K562 (cell line): ENCODE data around the gene C1orf105. TPM values are rescaled to one million over a fixed set of nuclear protein-coding genes. Genes with fewer than 3 reads are reported as not detected.

Experiments used
- ATAC-seq: fragments of 200-7000 bp; cut with Tn5 transposase; 3 replicates; pipeline ENCODE4 v1.9.1; 2020; ENCODE audit warnings: moderate library complexity
- BruUV-seq: library from RNA; stranded (reverse); fragments of 400-500 nt; replicated peaks from 2 replicates; lab custom pipeline; 2021; lab: Mats Ljungman, UMichigan
- CTCF ChIA-PET: fragments of 300-600 bp; formaldehyde crosslinking; extraction: SDS; loops from one replicate; lab custom pipeline; 2021; ENCODE audit warnings: low intra/inter-chr PET ratio; lab: Yijun Ruan, JAX
- POLR2A ChIA-PET: fragments of 300-600, 350-650 bp; sonication (Branson Sonifier 250); formaldehyde crosslinking; extraction: SDS; loops from one replicate; lab custom pipeline; 2021; ENCODE audit warnings: antibody characterized with exemption, inconsistent platforms; lab: Yijun Ruan, JAX
- DNase-seq, 4 experiments: peaks; one replicate each; pipeline versions ENCODE4 v3.0.0 to v3.0.0-alpha.2; 2011 to 2018; ENCODE audit warnings: low spot score in 3 of 4, mixed read lengths in 3 of 4; ENCODE audit errors: extremely low read depth in 1 of 4
- FAIRE-seq: peaks from 2 replicates; lab custom pipeline; 2011; peaks lifted over from hg19 to GRCh38; lab: Jason Lieb, UNC
- H2AFZ ChIP-seq: 2 replicates; pipeline ENCODE4 v1.6.0; 2011; ENCODE audit warnings: low read depth, low read length, control low read depth, inconsistent platforms
- H3K27ac ChIP-seq: fragments of 200-600 bp; 3 replicates; pipeline ENCODE4 v1.8.0; 2011; ENCODE audit warnings: low read depth, mild to moderate bottlenecking, control low read depth, inconsistent platforms, low read length, moderate library complexity, mixed read lengths; ENCODE audit errors: extremely low read depth
- H3K27me3 ChIP-seq, 2 experiments: fragments of 300-600 bp in 1 of 2; 2 replicates in 1 of 2; 3 replicates in 1 of 2; pipeline versions ENCODE4 v1.6.0 to v1.8.0; 2011; ENCODE audit warnings: inconsistent platforms in 2 of 2, low read length in 2 of 2, mild to moderate bottlenecking in 1 of 2, mixed read lengths in 1 of 2, moderate library complexity in 1 of 2; ENCODE audit not compliant: control insufficient read depth in 2 of 2, insufficient read depth in 2 of 2
- H3K36me3 ChIP-seq: fragments of 300-600 bp; 3 replicates; pipeline ENCODE4 v1.8.0; 2011; ENCODE audit warnings: mild to moderate bottlenecking, low read length, inconsistent platforms; ENCODE audit not compliant: control insufficient read depth, insufficient read depth
- H3K4me1 ChIP-seq, 2 experiments: fragments of 200-600 bp in 1 of 2; replicated peaks in 1 of 2; 2 replicates in 1 of 2; 3 replicates in 1 of 2; pipeline versions ENCODE4 v1.5.1 to v1.8.0; 2011; ENCODE audit warnings: inconsistent platforms in 2 of 2, low read length in 2 of 2, mild to moderate bottlenecking in 1 of 2, mixed read lengths in 1 of 2, moderate library complexity in 1 of 2; ENCODE audit not compliant: control insufficient read depth in 2 of 2, insufficient read depth in 2 of 2
- H3K4me2 ChIP-seq: 2 replicates; pipeline ENCODE4 v1.6.1; 2011; ENCODE audit warnings: low read length, control low read depth, inconsistent platforms, mixed read lengths; ENCODE audit not compliant: insufficient read depth
- H3K4me3 ChIP-seq: fragments of 200-600 bp; sonication (generic), shearing (Covaris generic); 2 replicates; pipeline ENCODE4 v1.5.1; 2016; ENCODE audit warnings: control low read depth, inconsistent platforms
- H3K79me2 ChIP-seq: fragments of 200-600 bp; 3 replicates; pipeline ENCODE4 v1.8.0; 2011; ENCODE audit warnings: low read length, inconsistent platforms; ENCODE audit not compliant: control insufficient read depth, insufficient read depth
- H3K9ac ChIP-seq, 2 experiments: 2 replicates each; pipeline versions ENCODE4 v1.6.0 to v1.6.1; 2011; ENCODE audit warnings: low read depth in 2 of 2, low read length in 2 of 2, control low read depth in 1 of 2, inconsistent platforms in 1 of 2, mild to moderate bottlenecking in 1 of 2, mixed read lengths in 1 of 2; ENCODE audit not compliant: insufficient read depth in 1 of 2
- H3K9me1 ChIP-seq: one replicate; pipeline ENCODE4 v1.6.0; 2011; ENCODE audit warnings: inconsistent platforms, mild to moderate bottlenecking, low read length, moderate library complexity; ENCODE audit not compliant: control insufficient read depth, insufficient read depth
- H3K9me3 ChIP-seq: replicated peaks from 2 replicates; pipeline ENCODE4 v1.5.1; 2011; ENCODE audit warnings: low read depth, low read length, inconsistent platforms; ENCODE audit not compliant: control insufficient read depth, insufficient read depth
- H4K20me1 ChIP-seq: replicated peaks from 2 replicates; pipeline ENCODE4 v1.6.1; 2011; ENCODE audit warnings: low read length, inconsistent platforms, mixed read lengths; ENCODE audit not compliant: control insufficient read depth, insufficient read depth
- ATF6 ChIP-seq: sonication (generic); formaldehyde crosslinking; IDR thresholded peaks from 2 replicates; pipeline ENCODE4 v1.4.0; 2020; ENCODE audit warnings: mild to moderate bottlenecking, missing genetic modification reagents
- FOXJ3 ChIP-seq: sonication (generic); formaldehyde crosslinking; IDR thresholded peaks from 2 replicates; pipeline ENCODE4 v1.4.0; 2020; ENCODE audit warnings: mild to moderate bottlenecking, missing genetic modification reagents
- GABPB2 ChIP-seq: fragments of 250-450 bp; sonication (Bioruptor Pico); conservative IDR thresholded peaks from 2 replicates; pipeline ENCODE4 v1.5.1; 2021; ENCODE audit warnings: mild to moderate bottlenecking
- JUND ChIP-seq, 2 experiments: IDR thresholded peaks; 2 replicates in 1 of 2; 3 replicates in 1 of 2; pipeline ENCODE4 v1.6.1; 2011; ENCODE audit warnings: borderline replicate concordance in 2 of 2, low read depth in 2 of 2, low read length in 2 of 2, improper control_type of control experiment in 1 of 2, missing biosample characterization in 1 of 2, missing genetic modification characterization in 1 of 2, missing genetic modification reagents in 1 of 2
- KDM1A ChIP-seq, 2 experiments: fragments of 450-650 bp; IDR thresholded peaks; 2 replicates each; pipeline ENCODE4 v1.6.1; 2016; ENCODE audit warnings: mild to moderate bottlenecking in 2 of 2
- MAZ ChIP-seq, 2 experiments: fragments of 450-650 bp in 1 of 2; sonication (generic) in 1 of 2; formaldehyde crosslinking; IDR thresholded peaks in 1 of 2; conservative IDR thresholded peaks in 1 of 2; 2 replicates each; pipeline versions ENCODE4 v1.4.0 to v1.5.0; 2020; ENCODE audit warnings: mild to moderate bottlenecking in 1 of 2, missing genetic modification reagents in 1 of 2
- MCM5 ChIP-seq: fragments of 450-650 bp; IDR thresholded peaks from 2 replicates; pipeline ENCODE4 v1.6.1; 2016; ENCODE audit warnings: low read depth
- NEUROD1 ChIP-seq: fragments of 150-350 bp; IDR thresholded peaks from 2 replicates; pipeline ENCODE4 v1.6.1; 2014; ENCODE audit warnings: borderline replicate concordance, low read length, low read depth; ENCODE audit not compliant: partially characterized antibody
- NFRKB ChIP-seq: fragments of 450-650 bp; IDR thresholded peaks from 2 replicates; pipeline ENCODE4 v1.6.1; 2016; ENCODE audit warnings: low read depth
- NR2F6 ChIP-seq: fragments of 450-650 bp; formaldehyde crosslinking; IDR thresholded peaks from 2 replicates; pipeline ENCODE4 v1.4.0; 2020; ENCODE audit warnings: mild to moderate bottlenecking
- PRPF4 ChIP-seq: fragments of 200-400 bp; formaldehyde crosslinking; IDR thresholded peaks from one replicate; pipeline ENCODE4 v1.6.1; 2017; ENCODE audit warnings: low read length, low read depth, mild to moderate bottlenecking; ENCODE audit not compliant: insufficient read depth, poor library complexity, severe bottlenecking
- SOX6 ChIP-seq: fragments of 450-650 bp; IDR thresholded peaks from 2 replicates; pipeline ENCODE4 v1.6.1; 2014; ENCODE audit warnings: mild to moderate bottlenecking
- ZC3H11A ChIP-seq: IDR thresholded peaks from 2 replicates; pipeline ENCODE4 v1.6.1; 2012; ENCODE audit warnings: low read depth, low read length, improper control_type of control experiment
- ZC3H4 ChIP-seq: sonication (generic); formaldehyde crosslinking; IDR thresholded peaks from 2 replicates; pipeline ENCODE4 v1.9.0; 2021; ENCODE audit warnings: missing genetic modification reagents, borderline replicate concordance
- ZNF12 ChIP-seq: sonication (generic); formaldehyde crosslinking; IDR thresholded peaks from 2 replicates; pipeline ENCODE4 v1.4.0; 2020; ENCODE audit warnings: mild to moderate bottlenecking, missing genetic modification reagents
- ZNF282 ChIP-seq: sonication (generic); formaldehyde crosslinking; IDR thresholded peaks from 2 replicates; pipeline ENCODE4 v1.8.1; 2023; ENCODE audit warnings: missing genetic modification reagents
- ZNF668 ChIP-seq: fragments of 250-450 bp; sonication (Bioruptor Pico); IDR thresholded peaks from 2 replicates; pipeline ENCODE4 v1.8.0; 2022; ENCODE audit warnings: mild to moderate bottlenecking, inconsistent platforms
- ZNF696 ChIP-seq: fragments of 250-450 bp; sonication (Bioruptor Pico); conservative IDR thresholded peaks from 2 replicates; pipeline ENCODE4 v1.4.0; 2020; ENCODE audit warnings: mild to moderate bottlenecking, moderate library complexity
- WGBS: fragments of 100-300 bp; shearing (Covaris generic); methylation state at CpG from one replicate; pipeline ENCODE4 v1.1.6; 2016; ENCODE audit warnings: low coverage, mixed read lengths; ENCODE audit not compliant: insufficient coverage; ENCODE audit errors: missing lambda C conversion rate; 5-methylcytosine and 5-hydroxymethylcytosine counted together
- in situ Hi-C: fragments of 300-500 bp; cut with MboI; formaldehyde crosslinking; loops from 4 replicates; pipeline ENCODE4 v1.15.0; 2018; ENCODE audit warnings: inconsistent platforms, mixed read lengths
- intact Hi-C: fragments of 100-400 bp; cut with micrococcal nuclease; formaldehyde crosslinking; loops from 2 replicates; pipeline ENCODE4 v1.14.2; 2022
- polyA plus RNA-seq, 8 experiments: library from polyadenylated mRNA; depleted of rRNA in 4 of 8; stranded (reverse) in 5 of 8; unstranded in 3 of 8; fragments of >200 nt; fragmentation: Nextera tagmentation in 2 of 8; fragmentation: Illumina TruSeq in 1 of 8; extraction: Ambion mirVana in 2 of 8; extraction: Trizol in 1 of 8; gene quantifications; 2 replicates each; pipeline versions ENCODE4 v1.2.1 to v1.2.3, GENCODE V29; 2011 to 2014; ENCODE audit warnings: inconsistent platforms in 1 of 8, missing spikeins in 1 of 8
- total RNA-seq, 7 experiments: library from RNA; depleted of rRNA in 6 of 7; stranded (reverse); fragments of >200 nt in 6 of 7; fragmentation: Illumina TruSeq in 2 of 7; extraction: Trizol in 2 of 7; gene quantifications; 2 replicates each; pipeline versions ENCODE4 v1.2.1 to v1.2.3, GENCODE V29; 2011 to 2021; ENCODE audit warnings: low replicate concordance in 1 of 7
- TF ChIP-seq, protein P1 (sequence below): fragments of 250-450 bp; sonication (Bioruptor Pico); IDR thresholded peaks from 2 replicates; pipeline ENCODE4 v1.5.0; 2021; ENCODE audit warnings: mild to moderate bottlenecking, borderline replicate concordance

The C1orf105 gene
- total and polyA plus RNA-seq, 9 of the 15 experiments (the other 6 are each of a cell fraction or from before 2014, with no cell fraction given): 0.08 TPM; not detected in 8

- TF ChIP-seq ZNF282 (CRISPR knock-in tag) (no peak), ATF6 (CRISPR knock-in tag) (no peak), FOXJ3 (CRISPR knock-in tag) (no peak), PRPF4 (no peak), ZC3H11A (no peak), ZNF668 (no peak), NFRKB (no peak), KDM1A (IDR thresholded peaks at IDR 0.05) (no peak), NEUROD1 (no peak), SOX6 (no peak), ZNF696 (CRISPR knock-in tag) (no peak), GABPB2 (no peak), ZC3H4 (no peak), MCM5 (no peak), ZNF12 (CRISPR knock-in tag) (no peak), MAZ (CRISPR knock-in tag; conservative IDR thresholded peaks at IDR 0.05 in 1 of 2, IDR thresholded peaks at IDR 0.05 in 1 of 2) (no peak), NR2F6 (CRISPR knock-in tag) (no peak), JUND (IDR thresholded peaks at IDR 0.05; ENCODE audit: borderline replicate concordance, low read depth, low read length) (no peak), JUND (tag; IDR thresholded peaks at IDR 0.05; ENCODE audit: borderline replicate concordance, low read depth, low read length) (no peak)
- TF ChIP-seq, protein P1, sequence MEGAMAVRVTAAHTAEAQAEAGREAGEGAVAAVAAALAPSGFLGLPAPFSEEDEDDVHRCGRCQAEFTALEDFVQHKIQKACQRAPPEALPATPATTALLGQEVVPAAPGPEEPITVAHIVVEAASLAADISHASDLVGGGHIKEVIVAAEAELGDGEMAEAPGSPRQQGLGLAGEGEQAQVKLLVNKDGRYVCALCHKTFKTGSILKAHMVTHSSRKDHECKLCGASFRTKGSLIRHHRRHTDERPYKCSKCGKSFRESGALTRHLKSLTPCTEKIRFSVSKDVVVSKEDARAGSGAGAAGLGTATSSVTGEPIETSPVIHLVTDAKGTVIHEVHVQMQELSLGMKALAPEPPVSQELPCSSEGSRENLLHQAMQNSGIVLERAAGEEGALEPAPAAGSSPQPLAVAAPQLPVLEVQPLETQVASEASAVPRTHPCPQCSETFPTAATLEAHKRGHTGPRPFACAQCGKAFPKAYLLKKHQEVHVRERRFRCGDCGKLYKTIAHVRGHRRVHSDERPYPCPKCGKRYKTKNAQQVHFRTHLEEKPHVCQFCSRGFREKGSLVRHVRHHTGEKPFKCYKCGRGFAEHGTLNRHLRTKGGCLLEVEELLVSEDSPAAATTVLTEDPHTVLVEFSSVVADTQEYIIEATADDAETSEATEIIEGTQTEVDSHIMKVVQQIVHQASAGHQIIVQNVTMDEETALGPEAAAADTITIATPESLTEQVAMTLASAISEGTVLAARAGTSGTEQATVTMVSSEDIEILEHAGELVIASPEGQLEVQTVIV: no peak
- H4K20me1 ChIP-seq: no peaks in the 10 kb centered on the region
- no peaks in the 10 kb centered on the region for H3K36me3 ChIP-seq
- no peak for DNase-seq
- H3K4me1 ChIP-seq: no peaks in the 10 kb centered on the region
- H3K4me2 ChIP-seq: no peak overlapping the region
- intact Hi-C loops: no loop called here
- in situ Hi-C loops: no loop called here
- H3K27ac ChIP-seq: no peak overlapping the region
- H3K27me3 ChIP-seq: peaks cover 3 to 7% of the 10 kb centered on the region in 2 experiments; a peak in 2 of 5 replicates
- ChIA-PET POLR2A (interaction anchor here (0.5 to 0.6 kb wide), 2 partner anchors 38 to 575 kb away, joined by 3 read pairs; no protein-coding TSS in a partner anchor), CTCF (no interaction called here)
- H3K9me1 ChIP-seq: no peaks in the 10 kb centered on the region
- H3K79me2 ChIP-seq: no peaks in the 10 kb centered on the region
- H3K4me3 ChIP-seq: no peak overlapping the region
- 0% methylated on average over 2 of the region's 2 CpGs for WGBS
- peak; percentile 42; the same call in 1 of the 3 replicates for ATAC-seq
- no peak overlapping the region for H2AFZ ChIP-seq
- no TSS peak for BruUV-seq
- no peak for FAIRE-seq
- no peaks in the 10 kb centered on the region for H3K9me3 ChIP-seq
- H3K9ac ChIP-seq: no peak overlapping the region
These were observed 38.5 kb upstream of the C1orf105 start for GRCh38 chr1:172381946-172382345.
